Measurements from ENCODE around the gene RETNLB. TPM values are rescaled to one million over a fixed set of nuclear protein-coding genes. Genes with fewer than 3 reads are reported as not detected.

The RETNLB gene
- total and polyA plus RNA-seq, 4 donors, result not detected

GRCh38 chr3:108804437-108804836 is 47.2 kb upstream of the RETNLB start (continued):
- TF ChIP-seq REST (IDR thresholded peaks at IDR 0.05) (no peak), YY1 (IDR thresholded peaks at IDR 0.05) (no peak), ZBTB33 (IDR thresholded peaks at IDR 0.05) (no peak), SP1 (IDR thresholded peaks at IDR 0.05) (no peak), GABPA (IDR thresholded peaks at IDR 0.05 in 1 of 2, conservative IDR thresholded peaks at IDR 0.05 in 1 of 2) (no peak)

- no peak for TF ChIP-seq RAD21 (IDR thresholded peaks at IDR 0.05)
- no peak for TF ChIP-seq GABPA (IDR thresholded peaks at IDR 0.05 in 1 of 2, conservative IDR thresholded peaks at IDR 0.05 in 1 of 2)
- no peak for TF ChIP-seq CTCF (IDR thresholded peaks at IDR 0.05; ENCODE audit: low read depth, low read length, missing input control)
- no peak for TF ChIP-seq RXRA (IDR thresholded peaks at IDR 0.05)
- TF ChIP-seq FOXA2 (IDR thresholded peaks at IDR 0.05), result no peak
- TF ChIP-seq HNF4A (conservative IDR thresholded peaks at IDR 0.05), result no peak
- TF ChIP-seq ZBTB33 (IDR thresholded peaks at IDR 0.05), result no peak
- Histone ChIP-seq H3K27me3 (ENCODE audit: control insufficient read depth in 4 of 4, insufficient read depth in 4 of 4, low read length in 3 of 4) (no peaks in the 10 kb centered on the region), H3K36me3 (ENCODE audit: control insufficient read depth in 4 of 4, insufficient read depth in 3 of 4, low read depth in 1 of 4, low read length in 3 of 4) (no peaks in the 10 kb centered on the region), H3K9me3 (ENCODE audit: control insufficient read depth in 4 of 4, low read length in 3 of 4) (no peaks in the 10 kb centered on the region), H3K27ac (ENCODE audit: low read depth in 1 of 2, low read length in 2 of 2) (no peak overlapping the region), H3K9ac (ENCODE audit: low read depth in 1 of 2, low read length in 2 of 2) (no peak overlapping the region), H3K4me3 (ENCODE audit: low read depth in 1 of 3, low read length in 3 of 3) (no peak overlapping the region), H3K4me1 (ENCODE audit: control insufficient read depth in 4 of 4, insufficient read depth in 4 of 4, low read length in 3 of 4) (no peaks in the 10 kb centered on the region)
- DNase-seq (ENCODE audit: low spot score), result no peak
- WGBS, result 39% methylated on average over 3 of the region's 3 CpGs
Observed at GRCh38 chr3:108791473-108791872, 34.3 kb upstream of the RETNLB start.

- no peak for TF ChIP-seq HNF4A (conservative IDR thresholded peaks at IDR 0.05)
- TF ChIP-seq FOXA1 (IDR thresholded peaks at IDR 0.05), result no peak
- no peak for TF ChIP-seq RAD21 (IDR thresholded peaks at IDR 0.05)
- TF ChIP-seq FOXA2 (IDR thresholded peaks at IDR 0.05), result no peak
- no peak for TF ChIP-seq ZBTB33 (IDR thresholded peaks at IDR 0.05)
- TF ChIP-seq CTCF (IDR thresholded peaks at IDR 0.05; ENCODE audit: low read depth, low read length, missing input control), result no peak
- no peak for TF ChIP-seq JUND (IDR thresholded peaks at IDR 0.05)
- TF ChIP-seq MAX (IDR thresholded peaks at IDR 0.05), result no peak
- H3K9ac ChIP-seq (ENCODE audit: low read depth in 1 of 2, low read length in 2 of 2), result no peak overlapping the region
- H3K9me3 ChIP-seq (ENCODE audit: control insufficient read depth in 4 of 4, low read length in 3 of 4), result no peaks in the 10 kb centered on the region
- no peak for DNase-seq (ENCODE audit: low spot score)
- WGBS, result 77% methylated on average over 4 of the region's 4 CpGs
- H3K36me3 ChIP-seq (ENCODE audit: control insufficient read depth in 4 of 4, insufficient read depth in 3 of 4, low read depth in 1 of 4, low read length in 3 of 4), result no peaks in the 10 kb centered on the region
- H3K4me1 ChIP-seq (ENCODE audit: control insufficient read depth in 4 of 4, insufficient read depth in 4 of 4, low read length in 3 of 4), result no peaks in the 10 kb centered on the region
- H3K27ac ChIP-seq (ENCODE audit: low read depth in 1 of 2, low read length in 2 of 2), result no peak overlapping the region
- no peak overlapping the region for H3K4me3 ChIP-seq (ENCODE audit: low read depth in 1 of 3, low read length in 3 of 3)
- H3K27me3 ChIP-seq (ENCODE audit: control insufficient read depth in 4 of 4, insufficient read depth in 4 of 4, low read length in 3 of 4), result no peaks in the 10 kb centered on the region
Observed at GRCh38 chr3:108780235-108780634, 23.0 kb upstream of the RETNLB start.
